ENCODE measurements around the gene MAP10.

Gene MAP10

DNA sequence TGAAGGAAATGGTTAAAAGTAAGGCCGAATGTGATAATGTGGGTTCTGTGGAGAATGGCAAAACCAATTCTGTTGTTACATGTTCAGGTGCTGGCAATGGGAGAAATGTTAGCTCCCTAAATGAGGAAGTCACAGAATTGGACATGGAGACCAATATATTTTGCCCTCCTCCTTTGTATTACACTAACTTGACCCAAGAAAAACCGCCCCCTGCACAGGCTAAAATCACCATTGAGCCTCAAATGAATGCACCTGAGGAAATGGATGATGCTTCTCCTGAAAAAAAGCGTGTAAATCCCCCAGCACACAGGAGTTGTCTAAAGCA, 932 bp downstream of the MAP10 start:
- Histone ChIP-seq H3K4me1 (ENCODE audit: control insufficient read depth, insufficient read depth, low read length) (0 out of 2 replicates have a peak, but pooled peaks cover 3% of the 10 kb centered on the region), H3K4me3 (ENCODE audit: low read depth, low read length) (no peak overlapping the region), H3K36me3 (ENCODE audit: control insufficient read depth in 2 of 2, insufficient read depth in 1 of 2, low read length in 2 of 2) (no peaks in the 10 kb centered on the region), H3K27ac (ENCODE audit: extremely low read depth, low read depth, low read length) (no peak overlapping the region), H3K9me3 (ENCODE audit: control insufficient read depth, insufficient read depth, low read depth, low read length) (no peaks in the 10 kb centered on the region)
- no peak for TF ChIP-seq ZNF248 (tag by site-specific recombination; IDR thresholded peaks at IDR 0.05)
- TF ChIP-seq, protein P1, sequence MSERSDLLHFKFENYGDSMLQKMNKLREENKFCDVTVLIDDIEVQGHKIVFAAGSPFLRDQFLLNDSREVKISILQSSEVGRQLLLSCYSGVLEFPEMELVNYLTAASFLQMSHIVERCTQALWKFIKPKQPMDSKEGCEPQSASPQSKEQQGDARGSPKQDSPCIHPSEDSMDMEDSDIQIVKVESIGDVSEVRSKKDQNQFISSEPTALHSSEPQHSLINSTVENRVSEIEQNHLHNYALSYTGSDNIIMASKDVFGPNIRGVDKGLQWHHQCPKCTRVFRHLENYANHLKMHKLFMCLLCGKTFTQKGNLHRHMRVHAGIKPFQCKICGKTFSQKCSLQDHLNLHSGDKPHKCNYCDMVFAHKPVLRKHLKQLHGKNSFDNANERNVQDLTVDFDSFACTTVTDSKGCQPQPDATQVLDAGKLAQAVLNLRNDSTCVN (tag by site-specific recombination; optimal IDR thresholded peaks at IDR 0.05), result no peak
- TF ChIP-seq, protein P2, sequence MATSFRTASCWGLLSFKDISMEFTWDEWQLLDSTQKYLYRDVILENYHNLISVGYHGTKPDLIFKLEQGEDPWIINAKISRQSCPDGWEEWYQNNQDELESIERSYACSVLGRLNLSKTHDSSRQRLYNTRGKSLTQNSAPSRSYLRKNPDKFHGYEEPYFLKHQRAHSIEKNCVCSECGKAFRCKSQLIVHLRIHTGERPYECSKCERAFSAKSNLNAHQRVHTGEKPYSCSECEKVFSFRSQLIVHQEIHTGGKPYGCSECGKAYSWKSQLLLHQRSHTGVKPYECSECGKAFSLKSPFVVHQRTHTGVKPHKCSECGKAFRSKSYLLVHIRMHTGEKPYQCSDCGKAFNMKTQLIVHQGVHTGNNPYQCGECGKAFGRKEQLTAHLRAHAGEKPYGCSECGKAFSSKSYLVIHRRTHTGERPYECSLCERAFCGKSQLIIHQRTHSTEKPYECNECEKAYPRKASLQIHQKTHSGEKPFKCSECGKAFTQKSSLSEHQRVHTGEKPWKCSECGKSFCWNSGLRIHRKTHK (tag by site-specific recombination; IDR thresholded peaks at IDR 0.05), result no peak
- TF ChIP-seq ZBTB8A (tag by site-specific recombination; IDR thresholded peaks at IDR 0.05), result no peak
- no peak for TF ChIP-seq ZXDB (tag by site-specific recombination; IDR thresholded peaks at IDR 0.05)
- TF ChIP-seq, protein P3, sequence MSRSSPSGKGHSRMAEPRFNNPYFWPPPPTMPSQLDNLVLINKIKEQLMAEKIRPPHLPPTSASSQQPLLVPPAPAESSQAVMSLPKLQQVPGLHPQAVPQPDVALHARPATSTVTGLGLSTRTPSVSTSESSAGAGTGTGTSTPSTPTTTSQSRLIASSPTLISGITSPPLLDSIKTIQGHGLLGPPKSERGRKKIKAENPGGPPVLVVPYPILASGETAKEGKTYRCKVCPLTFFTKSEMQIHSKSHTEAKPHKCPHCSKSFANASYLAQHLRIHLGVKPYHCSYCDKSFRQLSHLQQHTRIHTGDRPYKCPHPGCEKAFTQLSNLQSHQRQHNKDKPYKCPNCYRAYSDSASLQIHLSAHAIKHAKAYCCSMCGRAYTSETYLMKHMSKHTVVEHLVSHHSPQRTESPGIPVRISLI (tag by site-specific recombination; IDR thresholded peaks at IDR 0.05), result no peak
- no peak for TF ChIP-seq ZNF19 (tag by site-specific recombination; IDR thresholded peaks at IDR 0.05; ENCODE audit: low read depth)
- no peak for TF ChIP-seq ZNF785 (tag by site-specific recombination; IDR thresholded peaks at IDR 0.05)
- no peak for TF ChIP-seq ZNF473 (tag by site-specific recombination; IDR thresholded peaks at IDR 0.05)
- TF ChIP-seq ZNF501 (tag by site-specific recombination; IDR thresholded peaks at IDR 0.05), result no peak
- no peak for TF ChIP-seq ZNF302 (tag by site-specific recombination; IDR thresholded peaks at IDR 0.05; ENCODE audit: low read depth)
- no peak for TF ChIP-seq OVOL3 (tag by site-specific recombination; IDR thresholded peaks at IDR 0.05)
- TF ChIP-seq YY1 (tag by site-specific recombination; IDR thresholded peaks at IDR 0.05), result no peak
- TF ChIP-seq ZNF843 (tag by site-specific recombination; IDR thresholded peaks at IDR 0.05), result no peak
- TF ChIP-seq, protein P4, sequence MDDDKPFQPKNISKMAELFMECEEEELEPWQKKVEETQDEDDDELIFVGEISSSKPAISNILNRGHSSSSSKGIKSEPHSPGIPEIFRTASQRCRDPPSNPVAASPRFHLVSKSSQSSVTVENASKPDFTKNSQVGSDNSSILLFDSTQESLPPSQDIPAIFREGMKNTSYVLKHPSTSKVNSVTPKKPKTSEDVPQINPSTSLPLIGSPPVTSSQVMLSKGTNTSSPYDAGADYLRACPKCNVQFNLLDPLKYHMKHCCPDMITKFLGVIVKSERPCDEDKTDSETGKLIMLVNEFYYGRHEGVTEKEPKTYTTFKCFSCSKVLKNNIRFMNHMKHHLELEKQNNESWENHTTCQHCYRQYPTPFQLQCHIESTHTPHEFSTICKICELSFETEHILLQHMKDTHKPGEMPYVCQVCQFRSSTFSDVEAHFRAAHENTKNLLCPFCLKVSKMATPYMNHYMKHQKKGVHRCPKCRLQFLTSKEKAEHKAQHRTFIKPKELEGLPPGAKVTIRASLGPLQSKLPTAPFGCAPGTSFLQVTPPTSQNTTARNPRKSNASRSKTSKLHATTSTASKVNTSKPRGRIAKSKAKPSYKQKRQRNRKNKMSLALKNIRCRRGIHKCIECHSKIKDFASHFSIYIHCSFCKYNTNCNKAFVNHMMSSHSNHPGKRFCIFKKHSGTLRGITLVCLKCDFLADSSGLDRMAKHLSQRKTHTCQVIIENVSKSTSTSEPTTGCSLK (tag by site-specific recombination; IDR thresholded peaks at IDR 0.05), result no peak
- TF ChIP-seq, protein P5, sequence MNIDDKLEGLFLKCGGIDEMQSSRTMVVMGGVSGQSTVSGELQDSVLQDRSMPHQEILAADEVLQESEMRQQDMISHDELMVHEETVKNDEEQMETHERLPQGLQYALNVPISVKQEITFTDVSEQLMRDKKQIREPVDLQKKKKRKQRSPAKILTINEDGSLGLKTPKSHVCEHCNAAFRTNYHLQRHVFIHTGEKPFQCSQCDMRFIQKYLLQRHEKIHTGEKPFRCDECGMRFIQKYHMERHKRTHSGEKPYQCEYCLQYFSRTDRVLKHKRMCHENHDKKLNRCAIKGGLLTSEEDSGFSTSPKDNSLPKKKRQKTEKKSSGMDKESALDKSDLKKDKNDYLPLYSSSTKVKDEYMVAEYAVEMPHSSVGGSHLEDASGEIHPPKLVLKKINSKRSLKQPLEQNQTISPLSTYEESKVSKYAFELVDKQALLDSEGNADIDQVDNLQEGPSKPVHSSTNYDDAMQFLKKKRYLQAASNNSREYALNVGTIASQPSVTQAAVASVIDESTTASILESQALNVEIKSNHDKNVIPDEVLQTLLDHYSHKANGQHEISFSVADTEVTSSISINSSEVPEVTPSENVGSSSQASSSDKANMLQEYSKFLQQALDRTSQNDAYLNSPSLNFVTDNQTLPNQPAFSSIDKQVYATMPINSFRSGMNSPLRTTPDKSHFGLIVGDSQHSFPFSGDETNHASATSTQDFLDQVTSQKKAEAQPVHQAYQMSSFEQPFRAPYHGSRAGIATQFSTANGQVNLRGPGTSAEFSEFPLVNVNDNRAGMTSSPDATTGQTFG (tag by site-specific recombination; IDR thresholded peaks at IDR 0.05; ENCODE audit: borderline replicate concordance), result no peak
- TF ChIP-seq HOXD13 (CRISPR knock-in tag; IDR thresholded peaks at IDR 0.05; ENCODE audit: borderline replicate concordance), result no peak
- TF ChIP-seq, protein P6, sequence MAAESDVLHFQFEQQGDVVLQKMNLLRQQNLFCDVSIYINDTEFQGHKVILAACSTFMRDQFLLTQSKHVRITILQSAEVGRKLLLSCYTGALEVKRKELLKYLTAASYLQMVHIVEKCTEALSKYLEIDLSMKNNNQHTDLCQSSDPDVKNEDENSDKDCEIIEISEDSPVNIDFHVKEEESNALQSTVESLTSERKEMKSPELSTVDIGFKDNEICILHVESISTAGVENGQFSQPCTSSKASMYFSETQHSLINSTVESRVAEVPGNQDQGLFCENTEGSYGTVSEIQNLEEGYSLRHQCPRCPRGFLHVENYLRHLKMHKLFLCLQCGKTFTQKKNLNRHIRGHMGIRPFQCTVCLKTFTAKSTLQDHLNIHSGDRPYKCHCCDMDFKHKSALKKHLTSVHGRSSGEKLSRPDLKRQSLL (tag by site-specific recombination; IDR thresholded peaks at IDR 0.05), result no peak
- no peak for TF ChIP-seq ZNF426 (tag by site-specific recombination; IDR thresholded peaks at IDR 0.05)
- ChIA-PET POLR2A (no interaction called here), CTCF (interaction anchor here (0.7 kb wide), 1 partner anchor 853 kb away, joined by 4 read pairs; no protein-coding TSS in a partner anchor)
